ENCODE measurements around the gene DLL1.

The DLL1 gene

DNA sequence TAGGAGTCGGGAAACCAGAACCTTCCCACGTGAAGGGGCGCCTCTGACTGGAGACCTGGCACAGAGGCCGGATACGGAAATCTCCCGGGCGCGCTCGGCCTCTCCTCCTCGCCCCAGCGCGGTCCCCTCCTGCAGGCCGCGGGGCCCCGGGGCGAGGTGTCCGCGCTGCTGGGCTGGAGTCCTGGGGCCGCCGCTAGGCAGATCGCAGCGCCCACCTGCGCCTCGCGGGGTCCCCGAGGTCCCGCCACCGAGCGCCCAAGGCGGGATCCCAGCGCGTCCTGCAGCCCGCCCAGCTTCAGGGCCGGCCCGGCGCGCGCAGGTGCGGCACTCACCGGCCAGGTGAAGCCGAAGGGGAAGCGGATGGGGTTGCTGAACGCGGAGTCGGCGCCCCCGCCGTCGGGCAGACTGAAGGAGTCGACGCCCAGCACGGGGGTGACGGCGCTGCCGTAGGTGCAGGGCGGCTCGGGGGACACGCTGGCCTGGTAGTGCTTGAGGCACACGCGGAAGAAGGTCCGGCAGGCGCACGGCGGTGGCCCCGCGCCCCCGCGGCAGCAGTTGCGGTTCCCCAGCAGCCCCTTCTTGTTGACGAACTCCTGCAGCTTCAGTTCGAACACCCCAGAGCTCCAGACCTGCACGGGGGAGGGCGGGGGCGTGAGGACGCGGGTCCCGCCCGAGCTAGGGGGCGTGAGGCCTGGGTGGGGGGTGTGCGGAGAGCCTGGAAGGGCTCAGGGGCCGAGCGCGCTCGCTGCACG lies 1.5 kb downstream of the DLL1 start:
- peak overlapping the region; percentile 22 for H3K4me3 ChIP-seq (ENCODE audit: low read depth, low read length)
- no peaks in the 10 kb centered on the region for H3K36me3 ChIP-seq (replicated peaks)
- DNase-seq: no peak
- TF ChIP-seq, protein P1, sequence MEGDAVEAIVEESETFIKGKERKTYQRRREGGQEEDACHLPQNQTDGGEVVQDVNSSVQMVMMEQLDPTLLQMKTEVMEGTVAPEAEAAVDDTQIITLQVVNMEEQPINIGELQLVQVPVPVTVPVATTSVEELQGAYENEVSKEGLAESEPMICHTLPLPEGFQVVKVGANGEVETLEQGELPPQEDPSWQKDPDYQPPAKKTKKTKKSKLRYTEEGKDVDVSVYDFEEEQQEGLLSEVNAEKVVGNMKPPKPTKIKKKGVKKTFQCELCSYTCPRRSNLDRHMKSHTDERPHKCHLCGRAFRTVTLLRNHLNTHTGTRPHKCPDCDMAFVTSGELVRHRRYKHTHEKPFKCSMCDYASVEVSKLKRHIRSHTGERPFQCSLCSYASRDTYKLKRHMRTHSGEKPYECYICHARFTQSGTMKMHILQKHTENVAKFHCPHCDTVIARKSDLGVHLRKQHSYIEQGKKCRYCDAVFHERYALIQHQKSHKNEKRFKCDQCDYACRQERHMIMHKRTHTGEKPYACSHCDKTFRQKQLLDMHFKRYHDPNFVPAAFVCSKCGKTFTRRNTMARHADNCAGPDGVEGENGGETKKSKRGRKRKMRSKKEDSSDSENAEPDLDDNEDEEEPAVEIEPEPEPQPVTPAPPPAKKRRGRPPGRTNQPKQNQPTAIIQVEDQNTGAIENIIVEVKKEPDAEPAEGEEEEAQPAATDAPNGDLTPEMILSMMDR (IDR thresholded peaks at IDR 0.05; ENCODE audit: low read depth, low read length, missing control alignments): no peak
- no peak overlapping the region for H3K27ac ChIP-seq
- in situ Hi-C loops (cut with HindIII; ENCODE audit: low pct_ligation_motif_present, low sequenced_read_pairs): no loop called here
- H3K27me3 ChIP-seq (replicated peaks): peaks cover 55% of the 10 kb centered on the region

DNA sequence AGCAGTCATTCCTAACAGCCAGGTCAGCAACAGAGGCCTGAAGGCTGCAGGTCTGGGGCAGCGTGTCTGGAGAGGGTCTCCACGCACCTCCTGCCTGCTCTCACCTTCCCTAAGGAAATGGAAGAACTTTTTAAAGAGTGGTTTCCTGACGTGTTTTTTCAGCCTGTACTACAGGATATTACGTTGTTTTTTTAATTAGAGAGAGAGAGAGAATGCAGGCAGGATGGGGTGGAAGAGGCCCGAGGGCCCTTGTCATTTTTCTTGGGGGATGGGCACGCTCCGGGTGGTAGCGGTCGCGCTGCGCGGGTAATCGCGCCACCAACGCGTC lies 2.1 kb downstream of the DLL1 start:
- Histone ChIP-seq H3K36me3 (replicated peaks) (no peaks in the 10 kb centered on the region), H3K27ac (no peak overlapping the region), H3K4me3 (ENCODE audit: low read depth, low read length) (peak overlapping the region; percentile 17), H3K27me3 (replicated peaks) (peaks cover 49% of the 10 kb centered on the region)
- in situ Hi-C loops (cut with HindIII; ENCODE audit: low pct_ligation_motif_present, low sequenced_read_pairs): no loop called here
- DNase-seq: no peak
- TF ChIP-seq, protein P1 (IDR thresholded peaks at IDR 0.05; ENCODE audit: low read depth, low read length, missing control alignments): no peak

DNA sequence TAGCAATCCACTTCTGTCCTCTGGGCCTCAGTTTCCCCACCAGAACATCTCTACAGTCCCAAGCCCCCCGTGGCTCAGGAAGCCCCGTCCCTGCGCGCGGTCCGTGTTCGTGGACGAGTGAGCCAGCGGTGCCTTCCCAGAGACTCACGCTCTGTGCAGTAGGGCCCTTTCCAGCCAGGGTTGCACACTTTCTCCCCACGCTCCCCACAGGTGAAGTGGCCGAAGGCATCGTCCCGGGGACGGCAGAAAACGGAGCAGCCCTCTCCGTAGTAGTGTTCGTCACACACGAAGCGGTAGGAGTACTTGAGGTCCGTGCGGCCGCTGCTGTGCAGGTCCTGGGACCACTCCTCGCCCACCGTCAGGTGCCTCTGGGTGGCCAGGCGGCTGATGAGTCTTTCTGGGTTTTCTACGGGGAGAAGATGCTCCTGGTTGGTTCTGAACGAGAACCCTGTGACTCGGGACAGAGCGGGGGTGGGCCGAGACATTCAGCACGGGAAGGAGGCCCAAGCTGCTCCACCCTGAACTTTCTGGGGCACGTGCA lies 2.7 kb downstream of the DLL1 start:
- TF ChIP-seq, protein P1 (IDR thresholded peaks at IDR 0.05; ENCODE audit: low read depth, low read length, missing control alignments): no peak
- Histone ChIP-seq H3K4me3 (ENCODE audit: low read depth, low read length) (no peak overlapping the region), H3K36me3 (replicated peaks) (no peaks in the 10 kb centered on the region), H3K27ac (no peak overlapping the region), H3K27me3 (replicated peaks) (peaks cover 45% of the 10 kb centered on the region)
- DNase-seq: no peak
- in situ Hi-C loops (cut with HindIII; ENCODE audit: low pct_ligation_motif_present, low sequenced_read_pairs): no loop called here

DNA sequence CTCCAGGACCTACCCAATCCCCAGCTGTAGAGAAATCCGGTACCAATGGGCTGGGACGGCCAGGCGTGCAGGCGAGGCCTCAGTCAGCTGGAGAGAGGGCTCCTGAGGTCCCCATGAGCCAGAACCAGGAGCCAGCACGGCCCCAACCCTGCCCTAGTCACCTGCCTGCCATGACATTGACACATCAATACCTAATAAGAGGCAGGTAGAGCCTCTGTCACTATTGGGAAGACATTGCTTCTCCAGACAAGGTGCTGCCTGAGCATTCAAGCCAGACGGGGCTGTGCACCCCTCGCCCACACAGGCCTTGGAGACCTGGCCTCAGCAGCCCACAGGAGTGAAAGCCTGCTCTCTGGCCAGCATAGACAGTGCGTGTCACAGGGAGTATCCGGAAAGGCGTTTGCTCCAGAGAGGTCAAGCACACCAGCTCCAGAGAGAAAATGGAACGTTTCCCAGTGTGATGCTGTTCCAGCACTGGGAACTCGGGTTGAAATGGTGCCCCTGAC lies 3.5 kb downstream of the DLL1 start:
- in situ Hi-C loops (cut with HindIII; ENCODE audit: low pct_ligation_motif_present, low sequenced_read_pairs): no loop called here
- H3K27me3 ChIP-seq (replicated peaks): peaks cover 39% of the 10 kb centered on the region

DNA sequence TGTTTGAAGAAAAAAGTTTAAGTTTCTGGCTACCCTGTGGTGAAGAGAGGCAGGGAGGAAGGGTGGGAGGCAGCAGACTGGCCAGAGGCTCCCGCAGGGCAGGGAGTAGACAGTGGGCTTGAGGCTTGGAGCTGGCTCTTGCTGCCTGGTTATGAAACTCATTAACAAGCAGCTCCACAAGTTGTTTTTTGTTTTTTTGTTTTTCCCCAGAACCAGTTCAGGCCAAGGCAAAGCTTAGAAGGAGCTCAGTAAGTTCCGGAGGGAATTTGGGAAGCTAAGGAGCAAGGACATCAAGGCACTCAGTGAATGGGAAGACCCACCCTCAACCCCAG lies 4.0 kb downstream of the DLL1 start:
- in situ Hi-C loops (cut with HindIII; ENCODE audit: low pct_ligation_motif_present, low sequenced_read_pairs): no loop called here
- TF ChIP-seq, protein P1 (IDR thresholded peaks at IDR 0.05; ENCODE audit: low read depth, low read length, missing control alignments): no peak
- no peaks in the 10 kb centered on the region for H3K36me3 ChIP-seq (replicated peaks)
- H3K27ac ChIP-seq: no peak overlapping the region
- no peak overlapping the region for H3K4me3 ChIP-seq (ENCODE audit: low read depth, low read length)
- DNase-seq: no peak
- peaks cover 33% of the 10 kb centered on the region for H3K27me3 ChIP-seq (replicated peaks)

More for the DNA sequence above, 3.5 kb downstream of the DLL1 start:
- H3K36me3 ChIP-seq (replicated peaks): no peaks in the 10 kb centered on the region
- TF ChIP-seq, protein P1 (IDR thresholded peaks at IDR 0.05; ENCODE audit: low read depth, low read length, missing control alignments): no peak
- H3K4me3 ChIP-seq (ENCODE audit: low read depth, low read length): no peak overlapping the region
- no peak overlapping the region for H3K27ac ChIP-seq
- DNase-seq: no peak

Data from brain microvascular endothelial cell (primary cell).